GM21737 (cell line): Measurements from ENCODE around the gene DBX1.
"Not testable (repeated sequence)": the region's sequence is repeated elsewhere in the genome, so short reads cannot be mapped to it uniquely, and the experiment has no call there.

Source experiments
- ATAC-seq: cut with Tn5 transposase; IDR thresholded peaks from one replicate; pipeline ENCODE4 v1.9.1; 2021; ENCODE audit warnings: mild to moderate bottlenecking, moderate library complexity; ENCODE audit not compliant: unreplicated experiment

The DBX1 gene, protein sequence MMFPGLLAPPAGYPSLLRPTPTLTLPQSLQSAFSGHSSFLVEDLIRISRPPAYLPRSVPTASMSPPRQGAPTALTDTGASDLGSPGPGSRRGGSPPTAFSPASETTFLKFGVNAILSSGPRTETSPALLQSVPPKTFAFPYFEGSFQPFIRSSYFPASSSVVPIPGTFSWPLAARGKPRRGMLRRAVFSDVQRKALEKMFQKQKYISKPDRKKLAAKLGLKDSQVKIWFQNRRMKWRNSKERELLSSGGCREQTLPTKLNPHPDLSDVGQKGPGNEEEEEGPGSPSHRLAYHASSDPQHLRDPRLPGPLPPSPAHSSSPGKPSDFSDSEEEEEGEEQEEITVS

DNA sequence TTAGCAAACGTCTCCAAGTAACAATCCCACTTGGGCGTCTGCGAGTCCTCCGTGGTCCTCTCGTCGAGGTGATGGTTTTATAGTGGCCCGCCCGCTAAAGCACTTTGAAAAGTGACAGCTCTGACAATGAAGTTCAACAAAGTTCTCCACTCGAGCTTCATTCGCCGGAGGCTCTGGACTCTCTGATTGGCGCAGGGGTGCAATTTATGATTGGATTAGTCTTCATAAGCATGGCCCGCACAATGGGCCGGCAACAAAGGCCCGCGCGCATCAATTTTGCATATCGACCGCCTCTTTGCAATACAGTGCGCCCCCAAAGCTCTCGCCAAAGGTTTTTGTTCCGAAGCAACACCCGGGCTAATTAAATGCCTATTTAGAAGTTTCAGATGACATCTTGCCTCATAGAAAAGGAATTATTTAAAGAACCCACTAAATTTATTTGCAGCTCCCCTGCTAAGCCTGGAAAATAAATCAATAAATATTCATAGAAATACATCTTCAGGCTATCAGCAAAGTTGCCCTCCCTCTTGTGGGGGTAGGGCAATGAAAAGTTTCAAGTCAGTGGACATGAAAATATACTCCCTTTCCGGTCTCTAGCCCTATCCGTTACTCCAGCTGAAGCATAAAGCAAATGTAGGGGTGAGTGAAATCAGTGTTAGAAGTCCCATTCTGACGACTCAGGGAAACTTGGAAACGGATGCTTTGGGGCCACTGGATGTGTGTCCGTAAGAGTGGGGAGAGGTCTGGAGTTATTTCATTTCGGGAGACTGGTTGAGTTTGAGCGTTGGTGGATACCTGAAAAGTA lies at the start of gene DBX1:
TSS of gene DBX1 (minus strand) at position 51 of the 805 bp plus-strand sequence. CDS start 151 bp downstream, outside the sequence.
- ATAC-seq, result no peak

DNA sequence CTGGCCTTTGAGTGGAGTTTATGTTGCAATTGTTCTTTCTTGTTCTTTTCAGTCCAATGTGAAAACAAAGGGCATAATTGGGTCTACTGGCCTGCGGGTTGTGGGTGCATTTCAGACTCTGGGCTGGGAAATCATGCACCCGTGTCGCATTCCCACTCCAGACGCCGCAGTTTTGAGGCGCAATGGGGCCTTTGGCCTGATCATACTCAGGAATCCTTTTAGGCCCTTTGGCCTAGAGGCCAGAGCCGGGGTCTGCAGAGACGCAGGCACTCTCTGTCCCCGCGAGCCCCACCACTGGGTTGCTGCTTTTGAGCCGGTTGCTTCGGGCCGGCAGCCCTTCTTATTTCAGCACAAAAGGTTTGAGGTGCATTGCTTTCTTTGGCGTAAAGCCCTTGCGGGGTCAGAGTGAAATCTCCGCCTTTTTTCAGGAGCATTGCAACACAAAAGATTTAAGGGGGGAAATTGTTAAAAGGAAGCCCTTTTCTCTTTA lies 48.4 kb upstream of the DBX1 start:
- no peak for ATAC-seq

GRCh38 chr11:20207781-20208621 lies 47.7 kb upstream of the DBX1 start:
- ATAC-seq, result no peak

DNA sequence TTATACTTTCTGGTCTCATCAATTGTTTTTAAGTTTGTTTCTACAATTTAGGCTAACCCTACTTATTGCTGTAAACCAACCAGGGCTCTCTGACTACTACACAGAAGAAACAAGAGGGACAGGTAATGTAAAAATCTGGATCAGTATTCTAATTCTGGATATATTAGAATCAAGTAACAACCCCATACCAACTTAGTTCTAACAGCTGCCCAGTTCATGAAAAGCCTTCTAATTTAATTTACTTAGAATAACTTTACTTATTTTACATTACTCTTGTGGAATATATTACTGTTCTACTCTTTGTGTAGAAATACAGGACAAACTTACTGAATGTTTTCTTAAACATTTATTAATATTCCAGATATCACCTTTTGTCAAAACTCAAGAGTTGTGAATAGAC lies 45.5 kb upstream of the DBX1 start:
- ATAC-seq, result no peak

DNA sequence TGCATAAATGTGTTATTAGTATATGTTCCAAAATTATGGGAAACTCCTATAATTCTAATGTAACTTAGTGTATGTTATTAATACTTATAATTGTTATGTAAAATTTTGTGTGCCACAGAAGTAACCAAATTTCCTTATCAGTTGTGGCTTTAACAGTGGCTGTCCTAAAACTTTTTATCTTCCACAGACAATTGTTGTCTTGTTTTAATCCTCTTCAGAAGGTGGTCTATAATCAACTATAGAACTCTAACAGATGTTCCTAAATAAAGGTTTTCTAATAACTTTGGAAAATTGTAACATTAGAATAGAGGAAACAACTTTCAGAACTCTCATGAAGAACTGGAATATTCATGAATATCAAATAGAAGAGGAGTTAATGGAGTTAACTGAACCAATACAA lies 44.4 kb upstream of the DBX1 start:
- ATAC-seq, result no peak

DNA sequence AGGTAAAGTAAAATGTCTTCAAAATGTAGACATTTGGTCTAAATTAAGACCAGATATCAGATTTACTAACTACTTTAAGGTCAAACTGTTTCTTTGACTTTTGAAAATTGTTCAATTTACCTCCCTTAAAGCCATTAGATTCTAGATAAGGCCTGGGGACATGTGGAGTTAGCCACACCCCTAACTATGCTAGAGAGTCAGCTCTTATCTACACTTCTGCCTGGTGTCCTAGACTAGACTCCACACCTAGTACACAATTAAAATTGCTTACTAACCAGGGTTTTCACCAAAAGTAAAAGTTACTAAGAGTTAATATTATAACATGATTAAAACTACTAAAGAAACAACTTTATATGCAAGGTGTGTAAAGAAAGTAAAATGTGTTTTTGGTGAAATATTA lies 43.6 kb upstream of the DBX1 start:
- ATAC-seq, result no peak

DNA sequence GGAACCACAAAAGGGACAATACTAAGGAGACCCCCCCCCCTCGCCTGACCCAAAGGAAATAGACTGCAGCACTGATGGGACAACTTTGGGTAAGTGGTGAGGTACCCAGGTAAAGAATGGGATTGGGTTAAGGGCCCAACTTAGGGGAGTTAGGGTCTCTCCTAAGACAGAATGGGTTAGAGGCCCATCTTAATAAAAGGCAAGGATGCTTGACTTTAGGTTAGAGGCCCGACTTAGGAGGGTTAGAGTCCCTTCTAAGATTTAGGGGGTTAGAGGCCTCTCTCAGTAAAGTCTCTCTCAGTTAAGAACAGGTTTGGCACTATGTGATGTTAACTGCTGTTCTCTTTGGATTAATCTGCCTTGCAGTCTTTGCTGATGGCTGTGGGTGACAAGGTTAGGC lies 41.0 kb upstream of the DBX1 start:
- no peak for ATAC-seq

- ATAC-seq, result not testable (repeated sequence)
Measured at GRCh38 chr11:20200331-20200955, 40.2 kb upstream of the DBX1 start.

- no peak for ATAC-seq
Measured at GRCh38 chr11:20197881-20198280, 37.6 kb upstream of the DBX1 start.

- ATAC-seq, result no peak
Measured at GRCh38 chr11:20194470-20194869, 34.2 kb upstream of the DBX1 start.

DNA sequence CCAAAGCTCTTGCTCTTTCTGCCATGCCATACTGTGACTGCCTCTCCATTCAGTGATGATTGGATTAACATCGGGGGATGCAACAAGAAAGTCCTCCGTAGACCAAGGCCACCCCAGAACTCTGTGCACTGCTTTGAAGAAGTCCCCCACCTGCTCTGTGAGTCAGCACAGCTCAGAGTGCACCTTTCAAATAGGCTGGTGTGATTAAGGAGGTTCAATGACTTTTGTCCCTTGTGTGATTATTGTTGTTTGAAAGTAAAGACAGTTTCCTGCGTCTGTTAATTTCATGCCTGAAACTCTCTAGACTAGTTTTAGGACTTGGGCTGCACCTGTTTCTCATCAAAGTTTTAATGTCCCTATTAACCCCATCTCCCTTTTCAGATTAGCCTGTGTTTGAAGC lies 33.0 kb upstream of the DBX1 start:
- no peak for ATAC-seq

- no peak for ATAC-seq
Measured at GRCh38 chr11:20192641-20193040, 32.4 kb upstream of the DBX1 start.

- ATAC-seq, result no peak
Measured at GRCh38 chr11:20192151-20192550, 31.9 kb upstream of the DBX1 start.

- ATAC-seq, result no peak
Measured at GRCh38 chr11:20178976-20179375, 18.7 kb upstream of the DBX1 start.

DNA sequence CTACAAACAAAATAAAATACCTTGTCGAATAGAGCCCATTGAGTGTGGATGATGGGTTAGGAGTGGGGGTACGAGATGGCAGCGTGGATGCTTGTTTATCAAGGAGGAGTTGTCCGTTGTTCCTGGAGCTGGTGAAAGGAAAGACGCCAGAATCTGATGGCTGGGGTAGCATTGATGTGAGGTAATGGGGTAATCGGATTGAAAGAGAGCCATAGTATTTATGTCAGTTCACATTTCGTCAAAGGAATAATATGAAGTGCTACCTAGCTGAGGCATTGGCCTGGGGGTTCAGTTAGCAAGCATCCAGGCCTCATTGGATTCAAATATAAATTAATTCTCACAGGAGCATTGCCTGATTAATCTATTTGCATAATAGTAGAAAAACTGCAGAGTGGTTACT lies 16.9 kb upstream of the DBX1 start:
- ATAC-seq, result no peak

DNA sequence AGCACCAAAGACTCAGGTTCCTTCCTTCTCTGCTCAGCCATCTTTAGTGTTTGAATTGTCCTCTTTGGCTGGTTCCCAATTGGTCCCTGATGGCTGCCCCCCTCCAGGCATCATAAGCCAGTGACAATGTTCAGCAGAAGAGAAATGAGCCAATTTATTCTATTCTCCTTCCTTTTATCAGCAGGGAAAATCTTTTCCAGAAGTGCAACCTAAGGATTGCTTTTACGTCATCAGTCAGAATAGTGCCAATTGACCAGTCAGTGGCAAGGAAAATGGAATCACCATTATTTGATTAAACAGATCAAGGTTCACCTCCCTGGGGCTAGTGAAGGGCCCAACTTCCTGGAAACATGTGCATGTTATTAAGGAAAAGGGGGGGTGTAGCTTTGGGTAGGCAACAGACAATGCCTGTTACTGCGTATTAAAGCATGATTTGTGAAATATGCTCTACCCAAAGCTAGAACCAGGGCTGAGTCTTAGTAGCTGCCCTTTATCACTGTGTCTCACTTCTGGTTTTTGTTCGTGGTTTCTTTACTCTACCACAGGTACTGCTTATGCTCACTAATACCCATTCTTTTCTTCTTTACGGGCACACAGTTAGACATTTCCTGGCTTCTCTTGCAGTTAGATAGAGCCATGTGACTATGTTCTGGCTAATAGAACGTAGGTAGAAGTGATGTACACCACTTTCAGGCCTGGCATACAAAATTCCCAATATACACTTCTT lies 12.6 kb upstream of the DBX1 start:
- no peak for ATAC-seq

- ATAC-seq, result no peak
Measured at GRCh38 chr11:20163783-20164481, 3.7 kb upstream of the DBX1 start.

DNA sequence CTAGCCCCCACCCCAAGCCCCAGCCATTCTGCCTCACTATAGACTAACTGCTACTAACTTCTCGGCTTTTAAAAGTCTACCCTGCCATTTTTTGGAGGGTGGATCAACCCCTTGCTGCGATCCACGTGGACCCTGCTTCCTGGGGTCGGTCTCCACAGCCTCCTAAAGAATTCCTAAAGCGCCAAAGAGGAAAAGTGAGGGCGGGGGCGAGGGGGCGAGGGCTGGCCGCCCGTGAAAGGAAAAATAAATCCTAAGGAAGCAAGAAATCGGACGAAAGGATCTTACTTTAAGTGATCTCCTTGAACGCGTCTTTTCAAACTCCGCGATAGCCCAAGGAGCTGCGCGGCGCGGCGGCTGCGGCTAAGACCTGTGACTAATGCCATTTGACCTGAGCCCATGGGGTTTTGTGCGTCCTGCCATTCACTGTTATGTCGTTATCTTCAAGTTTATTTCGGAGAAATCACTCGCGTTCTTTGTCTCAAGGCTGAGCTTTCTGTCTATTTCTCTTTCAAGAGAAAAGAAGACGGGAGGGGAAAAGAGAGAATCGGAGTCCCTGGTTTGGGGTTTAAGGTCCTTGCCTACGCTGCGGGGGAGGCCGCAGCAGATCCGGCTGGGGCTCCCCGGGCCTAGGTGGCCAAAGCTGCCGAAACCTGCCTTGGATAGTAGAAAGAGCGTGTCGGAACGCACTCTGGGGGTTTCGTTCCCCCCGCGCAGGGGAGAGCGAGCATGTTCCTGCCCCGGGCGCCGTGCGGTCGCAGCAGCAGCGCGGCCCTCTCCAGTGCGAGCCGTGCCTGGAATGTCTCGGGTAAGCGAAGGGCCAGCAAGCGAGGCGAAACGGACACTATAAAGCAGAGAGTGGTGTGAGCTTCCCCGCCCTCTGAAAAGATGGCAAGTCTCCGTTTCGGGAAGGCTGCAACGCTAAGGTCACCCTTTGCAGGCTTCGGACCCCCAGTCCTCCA lies 2.8 kb upstream of the DBX1 start:
- no peak for ATAC-seq
